GM18951 (cell line): Measurements from ENCODE around the gene LGALS1.

Experiments used
- POLR2A ChIP-seq: IDR thresholded peaks from 4 replicates; pipeline ENCODE4 v1.6.1; 2011; ENCODE audit warnings: mild to moderate bottlenecking; ENCODE audit not compliant: insufficient read length, insufficient read depth; ENCODE audit errors: extremely low read depth
- in situ Hi-C: fragments of 300-500 bp; cut with MboI; formaldehyde crosslinking; loops from one replicate; pipeline ENCODE4 v1.12.0; 2022; ENCODE audit warnings: low sequenced_read_pairs, mixed read lengths, inconsistent platforms; ENCODE audit not compliant: unreplicated experiment

LGALS1 gene

GRCh38 chr22:37674951-37675929 lies at the start of gene LGALS1:
Gene LGALS1, plus strand, starts transcription at chr22:37675636. Its CDS starts 67 bp downstream, at chr22:37675703.
- in situ Hi-C loops = no loop called here
- peak; percentile 82 for TF ChIP-seq POLR2A

GRCh38 chr22:37625737-37626136 lies 49.7 kb upstream of the LGALS1 start:
- TF ChIP-seq POLR2A = no peak
- in situ Hi-C loops = no loop called here

GRCh38 chr22:37626144-37626543 lies 49.3 kb upstream of the LGALS1 start:
- no peak for TF ChIP-seq POLR2A
- in situ Hi-C loops = no loop called here

- in situ Hi-C loops = no loop called here
- no peak for TF ChIP-seq POLR2A
Observed at GRCh38 chr22:37626556-37627075, 48.8 kb upstream of the LGALS1 start.

GRCh38 chr22:37627121-37627520 lies 48.3 kb upstream of the LGALS1 start:
- in situ Hi-C loops = no loop called here
- no peak for TF ChIP-seq POLR2A

GRCh38 chr22:37627545-37627944 lies 47.9 kb upstream of the LGALS1 start:
- in situ Hi-C loops = no loop called here
- no peak for TF ChIP-seq POLR2A

- no peak for TF ChIP-seq POLR2A
- in situ Hi-C loops = no loop called here
Observed at GRCh38 chr22:37628830-37629229, 46.6 kb upstream of the LGALS1 start.

- in situ Hi-C loops = no loop called here
- TF ChIP-seq POLR2A = no peak
Observed at GRCh38 chr22:37629928-37630327, 45.5 kb upstream of the LGALS1 start.

GRCh38 chr22:37630839-37631435 lies 44.5 kb upstream of the LGALS1 start:
- no peak for TF ChIP-seq POLR2A

GRCh38 chr22:37631448-37632173 lies 43.8 kb upstream of the LGALS1 start:
- TF ChIP-seq POLR2A = peak; percentile 14
- in situ Hi-C loops = no loop called here

More at GRCh38 chr22:37630839-37631435, 44.5 kb upstream of the LGALS1 start:
- in situ Hi-C loops = no loop called here

- in situ Hi-C loops = no loop called here
- peak; percentile 8 for TF ChIP-seq POLR2A
Observed at GRCh38 chr22:37632174-37633088, 43.0 kb upstream of the LGALS1 start.

- TF ChIP-seq POLR2A = no peak
- in situ Hi-C loops = no loop called here
Observed at GRCh38 chr22:37633089-37633624, 42.3 kb upstream of the LGALS1 start.
